AG09319 (cell line): ENCODE results near the gene HMOX1.

Experiments
- DNase-seq: peaks from one replicate; pipeline ENCODE4 v3.0.0-alpha.2; 2010; ENCODE audit warnings: low read depth; ENCODE audit errors: extremely low read depth
- TF ChIP-seq, protein P1 (sequence below): IDR thresholded peaks from 2 replicates; pipeline ENCODE4 v1.5.1; 2011; ENCODE audit warnings: low read depth, mild to moderate bottlenecking, inconsistent platforms, low read length, moderate library complexity

Gene HMOX1

GRCh38 chr22:35337932-35338331, 43.0 kb upstream of the HMOX1 start:
- DNase-seq = no peak
- TF ChIP-seq, protein P1, sequence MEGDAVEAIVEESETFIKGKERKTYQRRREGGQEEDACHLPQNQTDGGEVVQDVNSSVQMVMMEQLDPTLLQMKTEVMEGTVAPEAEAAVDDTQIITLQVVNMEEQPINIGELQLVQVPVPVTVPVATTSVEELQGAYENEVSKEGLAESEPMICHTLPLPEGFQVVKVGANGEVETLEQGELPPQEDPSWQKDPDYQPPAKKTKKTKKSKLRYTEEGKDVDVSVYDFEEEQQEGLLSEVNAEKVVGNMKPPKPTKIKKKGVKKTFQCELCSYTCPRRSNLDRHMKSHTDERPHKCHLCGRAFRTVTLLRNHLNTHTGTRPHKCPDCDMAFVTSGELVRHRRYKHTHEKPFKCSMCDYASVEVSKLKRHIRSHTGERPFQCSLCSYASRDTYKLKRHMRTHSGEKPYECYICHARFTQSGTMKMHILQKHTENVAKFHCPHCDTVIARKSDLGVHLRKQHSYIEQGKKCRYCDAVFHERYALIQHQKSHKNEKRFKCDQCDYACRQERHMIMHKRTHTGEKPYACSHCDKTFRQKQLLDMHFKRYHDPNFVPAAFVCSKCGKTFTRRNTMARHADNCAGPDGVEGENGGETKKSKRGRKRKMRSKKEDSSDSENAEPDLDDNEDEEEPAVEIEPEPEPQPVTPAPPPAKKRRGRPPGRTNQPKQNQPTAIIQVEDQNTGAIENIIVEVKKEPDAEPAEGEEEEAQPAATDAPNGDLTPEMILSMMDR = no peak

- no peak for DNase-seq
- TF ChIP-seq, protein P1 = no peak
Observed at GRCh38 chr22:35341090-35341874, 39.6 kb upstream of the HMOX1 start.

GRCh38 chr22:35342390-35342789, 38.5 kb upstream of the HMOX1 start:
- TF ChIP-seq, protein P1 = no peak
- DNase-seq = no peak

- DNase-seq = no peak
- TF ChIP-seq, protein P1 = no peak
Observed at GRCh38 chr22:35343664-35344550, 37.0 kb upstream of the HMOX1 start.

DNA sequence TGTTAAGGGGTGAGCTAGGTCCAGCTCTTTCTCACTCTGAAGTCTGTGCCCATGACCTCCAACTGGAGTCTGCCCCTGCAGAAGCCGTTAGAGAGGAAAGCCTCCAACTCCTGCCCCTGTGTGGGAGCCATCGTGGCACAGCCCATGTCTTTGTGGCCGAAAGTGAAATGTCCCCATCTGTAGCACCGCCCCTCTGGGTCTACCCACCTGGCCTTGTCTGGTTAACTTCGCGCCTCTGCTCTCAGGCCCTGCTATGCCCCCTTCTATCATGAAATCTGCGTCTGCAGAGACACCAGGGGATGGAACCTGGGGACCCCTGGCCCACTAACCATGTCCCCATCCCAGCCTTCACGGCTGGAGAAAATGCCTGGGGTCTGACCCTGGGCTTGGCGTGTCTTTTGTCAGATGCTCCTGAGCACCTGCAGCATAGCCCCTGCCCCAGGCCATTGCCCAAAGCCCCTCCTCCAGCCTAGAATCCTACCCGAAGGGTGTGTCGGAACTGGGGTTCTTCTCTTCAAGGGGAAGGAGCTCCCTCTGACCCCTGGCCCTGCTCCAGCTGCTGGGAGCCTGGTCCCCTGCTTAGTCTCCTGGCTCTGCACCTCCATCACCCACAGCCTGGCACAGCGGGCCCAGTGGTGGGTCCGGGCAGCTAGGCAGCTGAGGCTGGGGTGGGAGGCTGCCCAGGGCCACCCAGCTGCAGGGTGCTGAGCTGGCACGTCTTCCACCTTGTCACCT, 35.8 kb upstream of the HMOX1 start:
- DNase-seq = no peak
- TF ChIP-seq, protein P1 = no peak

DNA sequence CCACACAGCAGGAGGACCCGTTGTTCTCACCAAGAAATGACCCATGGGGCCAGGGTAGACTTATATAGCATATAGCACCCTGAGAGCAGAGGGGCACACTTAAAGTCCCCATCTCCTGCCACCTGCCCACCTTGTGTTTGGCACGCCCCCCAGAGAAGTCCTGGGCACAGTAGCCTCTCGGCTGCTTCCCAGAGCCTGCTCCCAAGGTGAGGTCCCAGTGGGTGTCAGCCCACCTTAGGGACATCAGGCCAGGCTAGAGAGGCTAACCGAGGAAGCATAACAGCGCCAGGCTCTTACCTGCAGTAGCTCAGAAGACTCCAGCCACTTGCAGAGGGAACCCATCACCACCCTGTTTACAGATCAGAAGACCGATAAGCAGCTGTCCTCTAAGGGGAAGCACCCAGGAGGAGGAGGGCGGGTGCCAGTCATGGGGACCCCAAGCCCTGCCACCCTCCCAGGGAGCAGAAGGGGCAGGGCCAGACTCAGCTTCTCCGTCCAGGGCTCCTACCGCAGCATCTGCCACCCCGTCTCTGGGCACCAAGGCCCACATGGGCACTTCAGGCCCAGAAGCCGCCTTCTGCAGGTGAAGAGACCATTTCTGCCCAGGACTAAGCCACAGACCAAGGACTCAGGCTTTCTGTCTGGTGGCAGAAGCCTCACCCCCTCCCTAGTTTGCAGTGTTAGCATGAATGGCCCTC, 34.9 kb upstream of the HMOX1 start:
- DNase-seq = no peak
- TF ChIP-seq, protein P1 = no peak
